ENCODE data around the gene SUV39H1. TPM values are rescaled to one million over a fixed set of nuclear protein-coding genes. Genes with fewer than 3 reads are reported as not detected.
"Not testable (repeated sequence)": the region's sequence is repeated elsewhere in the genome, so short reads cannot be mapped to it uniquely, and the experiment has no call there.

The SUV39H1 gene
- polyA plus RNA-seq, 1 of the 3 experiments (the other 2 are of a cell fraction), result 8.5 TPM

DNA sequence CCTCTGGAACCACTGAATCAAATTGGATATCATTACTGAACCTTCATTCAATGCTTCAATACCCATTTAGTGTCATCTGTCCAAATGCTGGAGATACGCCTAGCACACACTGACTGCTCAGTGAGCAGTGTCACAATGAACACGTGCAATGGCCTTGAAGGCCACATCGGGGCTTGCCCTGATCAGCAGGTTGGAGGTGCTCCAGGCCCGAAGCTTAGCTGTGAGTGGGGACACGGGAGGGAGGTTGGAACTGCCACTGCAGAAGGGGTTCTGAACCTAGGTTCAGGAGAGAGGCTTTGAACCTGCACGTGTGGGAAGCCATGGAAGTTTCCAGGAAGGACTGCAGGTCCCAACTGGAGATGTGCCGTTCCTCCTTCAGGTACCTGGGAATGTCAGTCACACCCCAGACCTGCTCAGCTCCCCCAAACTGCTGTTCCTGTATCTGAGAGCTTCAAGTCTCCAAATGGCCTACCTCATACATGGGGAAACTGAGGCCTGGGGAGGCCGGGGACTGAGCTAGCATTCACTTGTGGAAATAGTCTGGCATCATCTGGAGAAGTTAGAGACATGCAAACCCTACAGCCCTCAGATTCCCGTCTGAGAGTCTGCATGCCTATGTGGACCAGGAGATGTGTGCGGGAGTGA is 14.9 kb upstream of the SUV39H1 start:
- Histone ChIP-seq H3K36me3 (replicated peaks in 1 of 2; ENCODE audit: control insufficient read depth in 1 of 2, insufficient read depth in 2 of 2, low read length in 1 of 2) (no peaks in the 10 kb centered on the region), H3K9me2 (no peaks in the 10 kb centered on the region), H3K4me2 (no peak overlapping the region), H3F3A (replicated peaks; ENCODE audit: insufficient read depth) (no peaks in the 10 kb centered on the region), H3K4me3 (ENCODE audit: low read depth in 2 of 2, low read length in 1 of 2) (no peak overlapping the region), H3K9me3 (no peaks in the 10 kb centered on the region), H3K79me2 (ENCODE audit: insufficient read depth) (no peaks in the 10 kb centered on the region), H2AFZ (ENCODE audit: low read depth) (no peak overlapping the region), H3K27ac (ENCODE audit: low read depth in 2 of 2, low read length in 1 of 2) (no peak overlapping the region), H3K4me1 (ENCODE audit: control insufficient read depth in 1 of 2, insufficient read depth in 2 of 2, low read depth in 1 of 2, low read length in 1 of 2) (peaks cover 0 to 7% of the 10 kb centered on the region in 2 experiments; a peak in 1 of 4 replicates), H4K20me1 (ENCODE audit: insufficient read depth) (no peaks in the 10 kb centered on the region), H3K9ac (no peak overlapping the region), H3K27me3 (ENCODE audit: insufficient read depth) (peaks cover 38% of the 10 kb centered on the region)
- CTCF ChIA-PET, result no interaction called here
- DNase-seq, result no peak
- POLR2A ChIA-PET, result no interaction called here
- 63% methylated on average over 7 of the region's 10 CpGs for WGBS (ENCODE audit: low lambda C conversion rate)
- TF ChIP-seq JUND (IDR thresholded peaks at IDR 0.05), result no peak
- TF ChIP-seq, protein P1, sequence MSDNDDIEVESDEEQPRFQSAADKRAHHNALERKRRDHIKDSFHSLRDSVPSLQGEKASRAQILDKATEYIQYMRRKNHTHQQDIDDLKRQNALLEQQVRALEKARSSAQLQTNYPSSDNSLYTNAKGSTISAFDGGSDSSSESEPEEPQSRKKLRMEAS (IDR thresholded peaks at IDR 0.05; ENCODE audit: low read depth), result no peak
- TF ChIP-seq ELF1 (IDR thresholded peaks at IDR 0.05), result no peak
- no peak for TF ChIP-seq RXRA (IDR thresholded peaks at IDR 0.05; ENCODE audit: borderline replicate concordance, low read depth)
- TF ChIP-seq CHD2 (IDR thresholded peaks at IDR 0.05; ENCODE audit: low read length, partially characterized antibody), result no peak
- TF ChIP-seq NRF1 (IDR thresholded peaks at IDR 0.05; ENCODE audit: low read depth, low read length), result no peak

DNA sequence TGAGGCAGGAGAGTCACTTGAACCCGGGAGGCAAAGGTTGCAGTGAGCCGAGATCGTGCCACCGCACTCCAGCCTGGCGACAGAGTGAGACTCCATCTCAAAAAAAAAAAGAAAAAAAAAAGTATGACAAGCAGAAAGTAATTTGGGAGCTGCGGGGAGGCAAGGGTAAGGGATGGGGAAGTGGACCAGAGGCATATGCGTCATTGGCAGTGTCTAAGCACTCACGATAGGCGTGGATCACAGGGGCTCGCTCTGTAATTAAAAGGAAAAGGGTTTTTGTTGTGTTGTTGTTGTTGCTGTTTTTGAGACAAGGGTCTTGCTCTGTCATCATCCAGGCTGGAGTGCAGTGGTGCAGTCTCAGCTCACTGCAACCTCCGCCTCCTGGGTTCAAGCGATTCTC is 13.7 kb upstream of the SUV39H1 start:
- H3K27ac ChIP-seq (ENCODE audit: low read depth in 2 of 2, low read length in 1 of 2); DNase-seq; H3K9ac ChIP-seq; H3K36me3 ChIP-seq (replicated peaks in 1 of 2; ENCODE audit: control insufficient read depth in 1 of 2, insufficient read depth in 2 of 2, low read length in 1 of 2); H3K9me2 ChIP-seq; H3K4me1 ChIP-seq (ENCODE audit: control insufficient read depth in 1 of 2, insufficient read depth in 2 of 2, low read depth in 1 of 2, low read length in 1 of 2); H3K4me2 ChIP-seq; H3K9me3 ChIP-seq; POLR2A ChIA-PET; H3K4me3 ChIP-seq (ENCODE audit: low read depth in 2 of 2, low read length in 1 of 2); H4K20me1 ChIP-seq (ENCODE audit: insufficient read depth); H2AFZ ChIP-seq (ENCODE audit: low read depth); H3K79me2 ChIP-seq (ENCODE audit: insufficient read depth); H3F3A ChIP-seq (replicated peaks; ENCODE audit: insufficient read depth): not testable (repeated sequence)
- WGBS (ENCODE audit: low lambda C conversion rate), result 44% methylated on average over 11 of the region's 12 CpGs
- CTCF ChIA-PET, result interaction anchor here (0.6 kb wide), 1 partner anchor 319 kb away, joined by 3 read pairs; the partner anchor contains the start of gene GRIPAP1
- peaks cover 31% of the 10 kb centered on the region for H3K27me3 ChIP-seq (ENCODE audit: insufficient read depth)

DNA sequence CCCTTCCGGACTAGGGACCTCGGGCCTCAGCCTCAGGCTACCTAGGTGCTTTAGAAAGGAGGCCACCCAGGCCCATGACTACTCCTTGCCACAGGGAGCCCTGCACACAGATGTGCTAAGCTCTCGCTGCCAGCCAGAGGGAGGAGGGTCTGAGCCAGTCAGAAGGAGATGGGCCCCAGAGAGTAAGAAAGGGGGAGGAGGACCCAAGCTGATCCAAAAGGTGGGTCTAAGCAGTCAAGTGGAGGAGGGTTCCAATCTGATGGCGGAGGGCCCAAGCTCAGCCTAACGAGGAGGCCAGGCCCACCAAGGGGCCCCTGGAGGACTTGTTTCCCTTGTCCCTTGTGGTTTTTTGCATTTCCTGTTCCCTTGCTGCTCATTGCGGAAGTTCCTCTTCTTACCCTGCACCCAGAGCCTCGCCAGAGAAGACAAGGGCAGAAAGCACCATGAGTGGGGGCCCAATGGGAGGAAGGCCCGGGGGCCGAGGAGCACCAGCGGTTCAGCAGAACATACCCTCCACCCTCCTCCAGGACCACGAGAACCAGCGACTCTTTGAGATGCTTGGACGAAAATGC is 13.0 kb upstream of the SUV39H1 start, which contains the start of gene WAS:
WAS (plus strand) TSS at position 389 of the 572 bp plus-strand sequence; CDS start at position 444, 55 bp downstream.
- Histone ChIP-seq H3K9me3 (no peaks in the 10 kb centered on the region), H3K4me1 (ENCODE audit: control insufficient read depth in 1 of 2, insufficient read depth in 2 of 2, low read depth in 1 of 2, low read length in 1 of 2) (no peaks in the 10 kb centered on the region), H3K9me2 (no peaks in the 10 kb centered on the region), H2AFZ (ENCODE audit: low read depth) (no peak within 1 kb of the TSS), H3K27me3 (ENCODE audit: insufficient read depth) (peaks cover 31% of the 10 kb centered on the region), H3K4me2 (no peak within 1 kb of the TSS), H3F3A (replicated peaks; ENCODE audit: insufficient read depth) (no peaks in the 10 kb centered on the region), H3K79me2 (ENCODE audit: insufficient read depth) (no peaks in the 10 kb centered on the region), H3K36me3 (replicated peaks in 1 of 2; ENCODE audit: control insufficient read depth in 1 of 2, insufficient read depth in 2 of 2, low read length in 1 of 2) (no peaks in the 10 kb centered on the region), H3K4me3 (ENCODE audit: low read depth in 2 of 2, low read length in 1 of 2) (no peak within 1 kb of the TSS), H4K20me1 (ENCODE audit: insufficient read depth) (no peaks in the 10 kb centered on the region), H3K27ac (ENCODE audit: low read depth in 2 of 2, low read length in 1 of 2) (no peak within 1 kb of the TSS), H3K9ac (no peak within 1 kb of the TSS)
- ChIA-PET CTCF (no interaction called here), POLR2A (no interaction called here)
- 49% methylated on average over 11 of the region's 13 CpGs for WGBS (ENCODE audit: low lambda C conversion rate)
- DNase-seq, result no peak
- TF ChIP-seq NRF1 (IDR thresholded peaks at IDR 0.05; ENCODE audit: low read depth, low read length) (no peak), YY1 (IDR thresholded peaks at IDR 0.05; ENCODE audit: low read depth) (no peak), RCOR1 (IDR thresholded peaks at IDR 0.05; ENCODE audit: low read length) (no peak), SMC3 (IDR thresholded peaks at IDR 0.05; ENCODE audit: low read depth, low read length) (no peak), ELF1 (IDR thresholded peaks at IDR 0.05) (no peak), GATA2 (CRISPR knock-in tag; IDR thresholded peaks at IDR 0.05) (no peak), TEAD4 (IDR thresholded peaks at IDR 0.05; ENCODE audit: borderline replicate concordance, insufficient read depth) (no peak), TAF1 (IDR thresholded peaks at IDR 0.05; ENCODE audit: borderline replicate concordance, low read depth, low read length) (no peak), GABPA (IDR thresholded peaks at IDR 0.05; ENCODE audit: low read depth) (no peak)
- TF ChIP-seq, protein P2, sequence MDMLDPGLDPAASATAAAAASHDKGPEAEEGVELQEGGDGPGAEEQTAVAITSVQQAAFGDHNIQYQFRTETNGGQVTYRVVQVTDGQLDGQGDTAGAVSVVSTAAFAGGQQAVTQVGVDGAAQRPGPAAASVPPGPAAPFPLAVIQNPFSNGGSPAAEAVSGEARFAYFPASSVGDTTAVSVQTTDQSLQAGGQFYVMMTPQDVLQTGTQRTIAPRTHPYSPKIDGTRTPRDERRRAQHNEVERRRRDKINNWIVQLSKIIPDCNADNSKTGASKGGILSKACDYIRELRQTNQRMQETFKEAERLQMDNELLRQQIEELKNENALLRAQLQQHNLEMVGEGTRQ (IDR thresholded peaks at IDR 0.05; ENCODE audit: borderline replicate concordance, low read depth, low read length), result no peak
- TF ChIP-seq, protein P3, sequence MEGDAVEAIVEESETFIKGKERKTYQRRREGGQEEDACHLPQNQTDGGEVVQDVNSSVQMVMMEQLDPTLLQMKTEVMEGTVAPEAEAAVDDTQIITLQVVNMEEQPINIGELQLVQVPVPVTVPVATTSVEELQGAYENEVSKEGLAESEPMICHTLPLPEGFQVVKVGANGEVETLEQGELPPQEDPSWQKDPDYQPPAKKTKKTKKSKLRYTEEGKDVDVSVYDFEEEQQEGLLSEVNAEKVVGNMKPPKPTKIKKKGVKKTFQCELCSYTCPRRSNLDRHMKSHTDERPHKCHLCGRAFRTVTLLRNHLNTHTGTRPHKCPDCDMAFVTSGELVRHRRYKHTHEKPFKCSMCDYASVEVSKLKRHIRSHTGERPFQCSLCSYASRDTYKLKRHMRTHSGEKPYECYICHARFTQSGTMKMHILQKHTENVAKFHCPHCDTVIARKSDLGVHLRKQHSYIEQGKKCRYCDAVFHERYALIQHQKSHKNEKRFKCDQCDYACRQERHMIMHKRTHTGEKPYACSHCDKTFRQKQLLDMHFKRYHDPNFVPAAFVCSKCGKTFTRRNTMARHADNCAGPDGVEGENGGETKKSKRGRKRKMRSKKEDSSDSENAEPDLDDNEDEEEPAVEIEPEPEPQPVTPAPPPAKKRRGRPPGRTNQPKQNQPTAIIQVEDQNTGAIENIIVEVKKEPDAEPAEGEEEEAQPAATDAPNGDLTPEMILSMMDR (IDR thresholded peaks at IDR 0.05), result no peak
- TF ChIP-seq, protein P4, sequence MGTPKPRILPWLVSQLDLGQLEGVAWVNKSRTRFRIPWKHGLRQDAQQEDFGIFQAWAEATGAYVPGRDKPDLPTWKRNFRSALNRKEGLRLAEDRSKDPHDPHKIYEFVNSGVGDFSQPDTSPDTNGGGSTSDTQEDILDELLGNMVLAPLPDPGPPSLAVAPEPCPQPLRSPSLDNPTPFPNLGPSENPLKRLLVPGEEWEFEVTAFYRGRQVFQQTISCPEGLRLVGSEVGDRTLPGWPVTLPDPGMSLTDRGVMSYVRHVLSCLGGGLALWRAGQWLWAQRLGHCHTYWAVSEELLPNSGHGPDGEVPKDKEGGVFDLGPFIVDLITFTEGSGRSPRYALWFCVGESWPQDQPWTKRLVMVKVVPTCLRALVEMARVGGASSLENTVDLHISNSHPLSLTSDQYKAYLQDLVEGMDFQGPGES (IDR thresholded peaks at IDR 0.05; ENCODE audit: low read depth, low read length), result no peak

Data from SK-N-SH (cell line).